GM18499 (cell line): Measurements from ENCODE around the gene ERMAP.
"Not testable (repeated sequence)": the region's sequence is repeated elsewhere in the genome, so short reads cannot be mapped to it uniquely, and the experiment has no call there.

Source experiments
- ATAC-seq: cut with Tn5 transposase; IDR thresholded peaks from one replicate; pipeline ENCODE4 v1.9.1; 2021; ENCODE audit warnings: moderate number of reproducible peaks; ENCODE audit not compliant: insufficient read depth, unreplicated experiment

ERMAP gene

GRCh38 chr1:42806593-42806992 is 10.3 kb upstream of the ERMAP start:
- no peak for ATAC-seq

- ATAC-seq, result no peak
Measured at GRCh38 chr1:42807056-42807668, 9.8 kb upstream of the ERMAP start.

GRCh38 chr1:42814815-42815214 is 2.1 kb upstream of the ERMAP start:
- ATAC-seq, result not testable (repeated sequence)

- no peak for ATAC-seq
Measured at GRCh38 chr1:42815941-42816584, 859 bp upstream of the ERMAP start.

GRCh38 chr1:42817440-42817767 is 482 bp downstream of the ERMAP start:
- ATAC-seq, result no peak

DNA sequence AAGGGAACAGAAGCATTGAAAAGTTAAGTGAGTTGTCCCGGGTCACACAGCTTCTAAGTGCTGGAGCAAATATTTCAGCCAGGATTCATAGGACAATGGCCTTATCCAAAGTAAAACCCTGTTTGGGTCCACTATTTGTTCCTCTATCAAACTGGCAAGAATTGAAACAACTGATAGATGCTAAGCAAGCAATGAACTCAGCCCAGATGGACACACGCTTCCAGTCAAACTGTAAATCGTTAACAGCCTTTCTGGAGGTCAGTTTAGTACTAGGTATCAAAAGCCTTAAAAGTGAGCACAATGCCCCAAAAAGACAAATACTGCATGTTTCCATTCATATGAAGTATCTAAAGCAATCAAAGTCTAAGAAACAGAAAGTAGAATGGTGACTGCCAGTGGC is 1.1 kb downstream of the ERMAP start:
- no peak for ATAC-seq

- no peak for ATAC-seq
Measured at GRCh38 chr1:42820813-42821212, 3.9 kb downstream of the ERMAP start.

DNA sequence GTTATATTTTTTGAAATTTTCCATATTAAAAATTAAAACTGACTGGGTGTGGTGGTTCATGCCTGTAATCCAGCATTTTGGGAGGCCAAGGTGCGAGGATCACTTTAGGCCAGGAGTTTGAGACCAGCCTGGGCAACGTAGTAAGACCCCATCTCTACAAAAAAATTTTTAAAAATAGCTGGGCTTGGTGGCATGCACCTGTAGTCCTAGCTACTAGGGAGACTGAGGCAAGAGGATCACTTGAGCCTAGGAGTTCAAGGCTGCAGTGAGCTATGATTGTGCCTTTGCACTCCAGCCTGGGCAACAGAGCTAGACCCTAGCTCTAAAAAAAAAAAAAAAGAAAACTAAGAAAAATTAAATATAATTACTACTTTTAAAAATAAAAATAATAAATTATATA is 4.8 kb downstream of the ERMAP start:
- ATAC-seq, result no peak

DNA sequence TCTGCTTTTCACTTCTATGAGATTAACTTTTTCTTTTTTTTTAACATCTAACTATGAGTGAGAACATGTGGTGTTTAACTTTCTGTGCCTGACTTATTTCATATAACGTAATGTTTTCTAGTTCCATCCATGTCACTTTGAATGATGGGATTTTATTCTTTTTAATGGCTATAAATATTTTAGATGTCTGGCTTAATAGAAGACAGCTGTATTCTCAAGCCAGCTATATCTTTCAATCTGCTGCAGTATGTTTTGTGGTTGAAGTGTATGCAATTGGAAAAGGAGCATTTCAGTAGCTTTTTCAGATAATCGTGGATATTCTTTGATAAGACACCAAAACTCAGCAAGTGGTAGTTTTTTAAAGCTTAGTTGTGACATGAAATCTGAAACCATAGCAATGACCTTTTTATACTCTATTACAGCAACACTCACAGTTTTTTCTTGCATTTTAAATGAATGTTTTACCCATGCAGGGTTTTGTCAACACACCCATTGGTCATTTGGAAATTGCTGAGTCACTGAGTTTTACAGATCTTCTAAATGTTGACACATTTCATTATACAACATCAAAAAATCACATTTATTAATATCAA is 6.0 kb downstream of the ERMAP start:
- no peak for ATAC-seq

DNA sequence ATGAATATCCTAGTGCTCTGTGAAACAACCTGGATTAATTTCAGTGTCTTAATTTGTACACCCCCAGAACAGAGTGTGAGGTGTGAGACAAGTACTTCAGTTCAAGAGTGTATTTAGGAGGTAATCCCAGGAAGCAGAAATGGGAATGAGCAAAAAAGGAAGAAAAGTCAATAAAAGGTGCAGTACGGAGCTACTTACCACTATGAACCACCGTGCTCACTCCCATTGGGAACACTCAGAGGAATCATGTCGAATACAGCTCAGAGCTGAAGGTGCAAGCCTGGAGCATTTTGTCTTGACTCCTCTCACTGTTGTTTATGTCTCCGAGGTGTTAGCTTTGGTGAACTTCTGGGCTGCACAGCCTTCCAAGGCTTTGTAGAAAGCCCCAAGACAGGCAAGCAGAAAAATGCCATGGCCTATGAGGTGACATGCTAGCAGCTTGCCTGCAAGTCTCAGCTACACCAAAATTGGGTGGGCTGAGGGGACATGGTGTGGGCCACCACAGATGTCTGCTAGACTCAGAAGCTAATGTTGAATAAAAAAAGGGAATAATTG is 7.6 kb downstream of the ERMAP start:
- no peak for ATAC-seq

DNA sequence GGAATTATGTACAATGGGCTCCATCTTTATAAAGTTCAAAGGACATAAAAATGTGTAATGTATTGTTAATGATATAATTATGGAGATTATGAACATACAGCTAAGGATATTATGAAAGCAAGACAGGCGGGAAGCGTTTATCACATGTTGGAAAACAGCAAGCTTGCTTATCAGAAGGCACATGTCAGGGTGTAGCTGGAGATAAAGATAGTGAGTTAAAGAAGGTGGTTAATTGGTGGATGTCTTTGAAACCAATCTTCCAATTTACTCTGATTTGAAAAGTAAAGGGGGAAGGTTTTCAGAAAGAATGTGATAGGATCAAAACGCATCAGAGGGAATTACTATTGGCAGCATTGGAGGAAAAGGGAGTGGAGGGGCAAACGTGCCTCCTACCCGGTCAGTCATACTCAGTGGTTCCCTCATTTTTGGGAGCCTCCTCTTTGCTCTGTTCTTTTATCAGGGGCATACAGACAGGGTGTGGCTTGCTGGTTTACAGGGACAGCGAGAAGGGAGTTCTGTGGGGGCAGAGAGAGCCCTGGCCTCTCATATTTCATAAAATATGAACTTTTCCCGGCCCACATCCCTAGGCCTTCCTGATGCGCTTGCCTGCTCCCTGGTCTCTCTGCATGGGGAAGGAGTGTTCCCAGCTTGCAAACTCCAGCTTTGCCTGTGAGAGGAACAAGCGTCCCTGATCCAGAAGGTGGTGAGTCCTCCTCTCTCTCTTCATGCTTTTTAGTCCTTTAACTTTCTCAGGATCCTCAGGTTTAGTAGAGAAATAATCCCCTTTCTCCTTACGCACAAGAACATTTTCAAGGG is 8.3 kb downstream of the ERMAP start:
- ATAC-seq, result no peak

GRCh38 chr1:42830631-42831030 is 13.7 kb downstream of the ERMAP start:
- no peak for ATAC-seq

DNA sequence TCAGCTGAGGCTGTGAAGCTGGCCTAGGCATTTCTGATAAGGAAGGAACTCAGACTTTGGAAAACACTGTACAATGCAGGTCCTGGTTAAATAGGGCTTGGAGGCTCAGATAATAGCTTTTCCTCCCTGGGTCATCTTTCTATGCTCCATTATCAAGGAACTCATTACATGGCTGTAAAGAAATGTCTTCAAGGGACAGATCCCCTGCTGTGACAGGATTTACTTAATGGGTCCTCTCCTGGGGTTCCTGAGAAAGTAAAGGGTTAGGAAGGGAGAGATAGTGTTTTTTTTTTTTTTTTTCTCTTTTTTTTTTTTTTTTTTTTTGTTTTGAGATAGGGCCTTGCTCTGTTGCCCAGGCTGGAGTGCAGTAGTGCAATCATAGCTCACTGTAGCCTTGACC is 14.4 kb downstream of the ERMAP start:
- ATAC-seq, result no peak

DNA sequence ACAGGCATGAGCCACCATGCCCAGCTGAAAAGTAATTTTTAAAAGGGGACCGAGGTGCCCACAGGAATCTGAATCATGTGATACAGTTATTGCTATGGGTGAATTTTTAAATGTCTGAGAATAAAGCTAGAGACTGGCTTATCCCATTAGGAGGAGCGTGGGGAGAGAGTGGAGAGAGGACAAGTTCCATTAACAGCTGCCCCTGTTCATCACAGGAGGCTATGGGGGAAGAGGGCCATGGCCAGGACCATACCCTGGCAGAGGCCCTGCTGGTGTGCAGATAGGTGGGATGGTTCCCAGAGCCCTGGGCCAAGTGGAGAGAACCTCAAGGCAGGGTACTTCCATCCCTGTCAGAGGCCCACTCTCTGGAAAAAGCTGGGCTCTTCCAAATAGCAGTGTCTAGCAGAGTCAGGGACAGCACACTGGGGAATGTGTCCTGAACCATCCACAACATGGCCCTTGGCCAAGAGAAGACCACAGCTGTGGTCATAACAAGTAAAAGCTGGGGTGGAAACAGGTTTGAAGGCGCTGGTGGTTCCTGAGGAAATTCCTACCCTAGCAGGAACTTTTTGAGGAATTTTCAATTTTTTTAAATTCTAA is 15.8 kb downstream of the ERMAP start:
- ATAC-seq, result no peak

- no peak for ATAC-seq
Measured at GRCh38 chr1:42833981-42834380, 17.1 kb downstream of the ERMAP start.

- no peak for ATAC-seq
Measured at GRCh38 chr1:42834803-42835202, 17.9 kb downstream of the ERMAP start.

- ATAC-seq, result no peak
Measured at GRCh38 chr1:42835422-42835821, 18.5 kb downstream of the ERMAP start.

DNA sequence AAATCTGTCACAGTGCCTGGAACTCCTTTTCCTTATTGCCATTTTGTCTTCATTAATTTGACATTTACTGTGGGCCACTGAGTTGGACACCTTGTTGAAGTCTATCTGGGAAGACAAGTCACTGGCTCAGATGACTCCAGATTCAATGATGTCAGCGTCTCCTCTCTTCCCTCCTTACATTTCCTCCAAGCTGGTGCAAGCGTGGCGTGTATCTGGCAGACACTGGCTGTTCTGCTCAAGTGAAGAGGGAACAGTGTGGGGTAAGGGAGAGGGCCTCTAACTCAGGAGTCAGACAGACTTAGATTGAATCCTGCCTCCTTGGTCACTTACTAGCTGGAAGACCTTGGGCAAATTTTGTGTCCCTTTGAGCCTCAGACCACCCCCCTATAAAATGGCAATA is 20.8 kb downstream of the ERMAP start:
- no peak for ATAC-seq

GRCh38 chr1:42838482-42839190 is 21.7 kb downstream of the ERMAP start:
- ATAC-seq, result no peak

- ATAC-seq, result no peak
Measured at GRCh38 chr1:42841010-42841409, 24.1 kb downstream of the ERMAP start.
